Liver (tissue), 9 donors: Measurements from ENCODE around the gene NDUFAF8. TPM values are rescaled to one million over a fixed set of nuclear protein-coding genes. Genes with fewer than 3 reads are reported as not detected.

Experiments
- DNase-seq: peaks from one replicate; pipeline ENCODE4 v3.0.0-alpha.2; 2017; ENCODE audit warnings: low spot score
- H3K27ac ChIP-seq, 2 donors: one replicate each; pipeline ENCODE4 v1.7.0; 2013; ENCODE audit warnings: inconsistent platforms in 2 of 2, low read length in 2 of 2, control low read depth in 1 of 2, low read depth in 1 of 2, mild to moderate bottlenecking in 1 of 2
- H3K27me3 ChIP-seq, 4 donors: one replicate each; pipeline versions ENCODE4 v1.6.1 to v1.7.0; 2013; ENCODE audit warnings: low read length in 3 of 4, inconsistent platforms in 1 of 4, mild to moderate bottlenecking in 1 of 4, moderate library complexity in 1 of 4; ENCODE audit not compliant: control insufficient read depth in 4 of 4, insufficient read depth in 4 of 4
- H3K36me3 ChIP-seq, 4 donors: one replicate each; pipeline versions ENCODE4 v1.6.1 to v1.7.0; 2013; ENCODE audit warnings: low read length in 3 of 4, mild to moderate bottlenecking in 3 of 4, low read depth in 1 of 4, moderate library complexity in 1 of 4; ENCODE audit not compliant: control insufficient read depth in 4 of 4, insufficient read depth in 3 of 4
- H3K4me1 ChIP-seq, 4 donors: one replicate each; pipeline versions ENCODE4 v1.6.1 to v1.7.0; 2013; ENCODE audit warnings: low read length in 3 of 4, mild to moderate bottlenecking in 3 of 4, moderate library complexity in 1 of 4; ENCODE audit not compliant: control insufficient read depth in 4 of 4, insufficient read depth in 4 of 4
- H3K4me3 ChIP-seq, 3 donors: one replicate each; pipeline versions ENCODE4 v1.6.1 to v1.7.0; 2013; ENCODE audit warnings: low read length in 3 of 3, control low read depth in 1 of 3, low read depth in 1 of 3, mild to moderate bottlenecking in 1 of 3
- H3K9ac ChIP-seq, 2 donors: one replicate each; pipeline ENCODE4 v1.7.0; 2013; ENCODE audit warnings: low read length in 2 of 2, mild to moderate bottlenecking in 2 of 2, moderate library complexity in 2 of 2, control low read depth in 1 of 2, low read depth in 1 of 2
- H3K9me3 ChIP-seq, 4 donors: one replicate each; pipeline versions ENCODE4 v1.6.1 to v1.7.0; 2013; ENCODE audit warnings: low read length in 3 of 4; ENCODE audit not compliant: control insufficient read depth in 4 of 4
- CTCF ChIP-seq: fragments of 150-350 bp; IDR thresholded peaks from 2 replicates; pipeline ENCODE4 v1.5.1; 2017; ENCODE audit warnings: improper control_type of control experiment, low read depth, low read length; ENCODE audit not compliant: missing input control
- EGR1 ChIP-seq, 2 donors: IDR thresholded peaks; 2 replicates each; pipeline ENCODE4 v1.6.1; 2016 to 2018; ENCODE audit warnings: antibody characterized with exemption in 2 of 2, low read depth in 2 of 2
- FOXA1 ChIP-seq: IDR thresholded peaks from 2 replicates; pipeline ENCODE4 v1.6.1; 2016; ENCODE audit warnings: antibody characterized with exemption
- FOXA2 ChIP-seq: IDR thresholded peaks from 2 replicates; pipeline ENCODE4 v1.6.1; 2016; ENCODE audit warnings: antibody characterized with exemption
- GABPA ChIP-seq, 2 donors: IDR thresholded peaks in 1 of 2; conservative IDR thresholded peaks in 1 of 2; 2 replicates each; pipeline ENCODE4 v1.6.1; 2016; ENCODE audit warnings: antibody characterized with exemption in 2 of 2, mild to moderate bottlenecking in 1 of 2, moderate library complexity in 1 of 2
- HNF4A ChIP-seq, 2 donors: conservative IDR thresholded peaks; 2 replicates each; pipeline ENCODE4 v1.6.1; 2016; ENCODE audit warnings: antibody characterized with exemption in 2 of 2, mild to moderate bottlenecking in 2 of 2
- HNF4G ChIP-seq: IDR thresholded peaks from 2 replicates; pipeline ENCODE4 v1.6.1; 2016; ENCODE audit warnings: antibody characterized with exemption
- JUND ChIP-seq, 2 donors: IDR thresholded peaks; 2 replicates each; pipeline ENCODE4 v1.6.1; 2016; ENCODE audit warnings: antibody characterized with exemption in 2 of 2
- NR2F2 ChIP-seq: IDR thresholded peaks from 2 replicates; pipeline ENCODE4 v1.6.1; 2016; ENCODE audit warnings: antibody characterized with exemption
- RAD21 ChIP-seq, 2 donors: IDR thresholded peaks; 2 replicates each; pipeline ENCODE4 v1.6.1; 2016; ENCODE audit warnings: antibody characterized with exemption in 2 of 2, mild to moderate bottlenecking in 2 of 2
- REST ChIP-seq: IDR thresholded peaks from 2 replicates; pipeline ENCODE4 v1.6.1; 2016; ENCODE audit warnings: antibody characterized with exemption, mild to moderate bottlenecking
- RXRA ChIP-seq, 2 donors: IDR thresholded peaks; 2 replicates each; pipeline ENCODE4 v1.6.1; 2017 to 2018; ENCODE audit warnings: antibody characterized with exemption in 2 of 2, mild to moderate bottlenecking in 1 of 2
- SP1 ChIP-seq: IDR thresholded peaks from 2 replicates; pipeline ENCODE4 v1.6.1; 2018; ENCODE audit warnings: antibody characterized with exemption, mild to moderate bottlenecking
- TAF1 ChIP-seq: conservative IDR thresholded peaks from 2 replicates; pipeline ENCODE4 v1.6.1; 2016; ENCODE audit warnings: antibody characterized with exemption, mild to moderate bottlenecking
- YY1 ChIP-seq: IDR thresholded peaks from 2 replicates; pipeline ENCODE4 v1.6.1; 2016; ENCODE audit warnings: antibody characterized with exemption, mild to moderate bottlenecking
- ZBTB33 ChIP-seq: IDR thresholded peaks from 2 replicates; pipeline ENCODE4 v1.6.1; 2016; ENCODE audit warnings: antibody characterized with exemption
- WGBS: extraction: QIAGEN DNeasy Blood & Tissue Kit; methylation state at CpG from one replicate; pipeline ENCODE4 v1.1.7; 2013; 5-methylcytosine and 5-hydroxymethylcytosine counted together
- polyA plus RNA-seq, 2 donors: library from polyadenylated mRNA; stranded (reverse) in 1 of 2; unstranded in 1 of 2; fragments of 200-250 nt in 1 of 2; fragments of >200 nt in 1 of 2; fragmentation: Nextera tagmentation in 1 of 2; extraction: Ambion mirVana in 1 of 2; gene quantifications; one replicate each; pipeline versions ENCODE4 v1.2.1 to v1.2.3, GENCODE V29; 2013 to 2015
- total RNA-seq, 2 donors: library from RNA; depleted of rRNA; stranded (reverse); fragments of >200 nt; gene quantifications; one replicate each; pipeline ENCODE4 v1.2.3, GENCODE V29; 2014
- TF ChIP-seq, protein P1 (sequence below): IDR thresholded peaks from 2 replicates; pipeline ENCODE4 v1.6.1; 2016; ENCODE audit warnings: antibody characterized with exemption
- TF ChIP-seq, protein P2 (sequence below): IDR thresholded peaks from 2 replicates; pipeline ENCODE4 v1.6.1; 2016; ENCODE audit warnings: antibody characterized with exemption
- donor health status: healthy.
- donor health status: healthy.
- donor health status: healthy.
- donor health status: healthy.
- donor health status: healthy.

NDUFAF8 gene
- total and polyA plus RNA-seq, 4 donors: 8.3 to 67.4 (median 15.5) TPM

DNA sequence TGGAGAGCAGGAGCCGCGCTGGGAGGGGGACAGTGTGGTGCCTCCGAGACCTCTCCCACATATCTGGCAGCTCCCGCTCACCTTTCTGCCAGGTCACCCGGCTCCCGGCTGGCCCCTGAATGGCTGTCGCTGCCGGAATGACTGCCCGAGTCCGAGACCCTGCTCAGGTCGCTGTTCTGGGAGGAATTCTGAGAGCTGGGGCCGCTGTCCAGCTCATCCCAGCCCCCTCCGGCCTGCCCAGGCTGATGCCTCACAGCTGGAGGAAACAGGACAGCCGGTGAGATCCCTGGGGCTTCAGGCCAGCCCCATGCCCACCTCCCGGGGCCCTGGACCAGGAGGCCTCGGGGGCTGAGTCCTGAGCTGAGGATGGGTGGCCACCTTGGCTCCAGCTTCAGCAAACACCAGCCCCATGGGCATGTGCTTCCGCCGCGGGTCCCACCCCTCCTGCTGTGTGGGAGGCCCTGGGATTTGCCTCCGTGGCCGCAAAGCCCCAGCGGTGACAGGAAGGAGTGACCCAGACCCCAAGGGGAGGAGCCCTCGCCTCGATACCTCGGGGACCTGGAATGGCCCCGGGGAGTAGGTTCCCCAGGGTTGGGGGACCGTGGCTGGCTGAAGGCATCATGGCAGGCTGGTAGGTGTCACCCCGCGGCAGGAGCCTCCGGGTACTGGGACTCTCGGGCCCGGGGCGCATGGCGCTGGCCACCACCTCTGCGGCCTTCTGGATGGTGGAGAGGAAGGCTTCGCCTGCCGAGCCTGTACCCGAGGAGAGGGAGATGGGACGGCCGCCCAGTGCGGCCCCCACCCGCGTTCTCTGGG is 7.1 kb upstream of the NDUFAF8 start:
- Histone ChIP-seq H3K9me3 (no peaks in the 10 kb centered on the region), H3K9ac (no peak overlapping the region), H3K4me1 (peaks cover 0 to 10% (median 3%) of the 10 kb centered on the region in 4 donors), H3K27me3 (no peaks in the 10 kb centered on the region), H3K27ac (no peak overlapping the region), H3K4me3 (no peak overlapping the region), H3K36me3 (peaks cover 5 to 33% (median 13%) of the 10 kb centered on the region in 4 donors)
- DNase-seq: no peak
- WGBS: 94% methylated on average over 43 of the region's 43 CpGs
- TF ChIP-seq RAD21 (IDR thresholded peaks at IDR 0.05) (no peak), RXRA (IDR thresholded peaks at IDR 0.05) (no peak), TAF1 (no peak), HNF4A (conservative IDR thresholded peaks at IDR 0.05) (no peak), JUND (IDR thresholded peaks at IDR 0.05) (no peak), YY1 (no peak), CTCF (no peak), REST (no peak), ZBTB33 (no peak), FOXA1 (no peak), SP1 (no peak)

- Histone ChIP-seq H3K9ac (no peak overlapping the region), H3K9me3 (no peaks in the 10 kb centered on the region), H3K27me3 (no peaks in the 10 kb centered on the region), H3K4me3 (no peak overlapping the region), H3K27ac (no peak overlapping the region), H3K36me3 (peaks cover 5 to 33% (median 13%) of the 10 kb centered on the region in 4 donors), H3K4me1 (peaks cover 0 to 17% (median 9%) of the 10 kb centered on the region in 4 donors)
- DNase-seq: no peak
- 96% methylated on average over 19 of the region's 19 CpGs for WGBS
- TF ChIP-seq EGR1 (IDR thresholded peaks at IDR 0.05; ENCODE audit: low read depth in 2 of 2) (no peak), HNF4G (no peak), HNF4A (conservative IDR thresholded peaks at IDR 0.05) (no peak), ZBTB33 (no peak), TAF1 (no peak), FOXA2 (no peak), JUND (IDR thresholded peaks at IDR 0.05) (no peak), SP1 (no peak), CTCF (no peak), YY1 (no peak), FOXA1 (no peak), GABPA (IDR thresholded peaks at IDR 0.05 in 1 of 2, conservative IDR thresholded peaks at IDR 0.05 in 1 of 2) (no peak), NR2F2 (no peak), RXRA (IDR thresholded peaks at IDR 0.05) (no peak)
- TF ChIP-seq, protein P1, sequence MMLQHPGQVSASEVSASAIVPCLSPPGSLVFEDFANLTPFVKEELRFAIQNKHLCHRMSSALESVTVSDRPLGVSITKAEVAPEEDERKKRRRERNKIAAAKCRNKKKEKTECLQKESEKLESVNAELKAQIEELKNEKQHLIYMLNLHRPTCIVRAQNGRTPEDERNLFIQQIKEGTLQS: no peak
- TF ChIP-seq, protein P2, sequence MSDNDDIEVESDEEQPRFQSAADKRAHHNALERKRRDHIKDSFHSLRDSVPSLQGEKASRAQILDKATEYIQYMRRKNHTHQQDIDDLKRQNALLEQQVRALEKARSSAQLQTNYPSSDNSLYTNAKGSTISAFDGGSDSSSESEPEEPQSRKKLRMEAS: no peak
Observed at GRCh38 chr17:81232616-81233241, 6.4 kb upstream of the NDUFAF8 start.
